ENCODE data around the gene DIP2C.
"Not testable (repeated sequence)": the region's sequence is repeated elsewhere in the genome, so short reads cannot be mapped to it uniquely, and the experiment has no call there.

DIP2C gene

GRCh38 chr10:590721-591120 is 98.7 kb downstream of the DIP2C start:
- no peak for DNase-seq

- no peak for DNase-seq
Observed at GRCh38 chr10:589961-590680, 99.3 kb downstream of the DIP2C start.

GRCh38 chr10:588246-589165 is 101.0 kb downstream of the DIP2C start:
- no peak for DNase-seq

- DNase-seq = no peak
Observed at GRCh38 chr10:586716-587115, 102.8 kb downstream of the DIP2C start.

GRCh38 chr10:586151-586550 is 103.3 kb downstream of the DIP2C start:
- DNase-seq = no peak

- DNase-seq = no peak
Observed at GRCh38 chr10:585502-585901, 104.0 kb downstream of the DIP2C start.

GRCh38 chr10:584497-585290 is 104.8 kb downstream of the DIP2C start:
- not testable (repeated sequence) for DNase-seq

- DNase-seq = no peak
Observed at GRCh38 chr10:583433-583832, 106.0 kb downstream of the DIP2C start.

- DNase-seq = no peak
Observed at GRCh38 chr10:581776-582330, 107.6 kb downstream of the DIP2C start.

- no peak for DNase-seq
Observed at GRCh38 chr10:580778-581177, 108.7 kb downstream of the DIP2C start.

GRCh38 chr10:576130-576465 is 113.4 kb downstream of the DIP2C start:
- DNase-seq = no peak

GRCh38 chr10:575402-576129 is 113.9 kb downstream of the DIP2C start:
- DNase-seq = no peak

GRCh38 chr10:572696-573095 is 116.8 kb downstream of the DIP2C start:
- no peak for DNase-seq

- DNase-seq = no peak
Observed at GRCh38 chr10:571688-572451, 117.6 kb downstream of the DIP2C start.

- DNase-seq = no peak
Observed at GRCh38 chr10:571166-571565, 118.3 kb downstream of the DIP2C start.

- DNase-seq = no peak
Observed at GRCh38 chr10:570628-571163, 118.8 kb downstream of the DIP2C start.

- DNase-seq = no peak
Observed at GRCh38 chr10:569961-570627, 119.4 kb downstream of the DIP2C start.

GRCh38 chr10:568848-569247 is 120.6 kb downstream of the DIP2C start:
- DNase-seq = no peak

- no peak for DNase-seq
Observed at GRCh38 chr10:567869-568268, 121.6 kb downstream of the DIP2C start.

- DNase-seq = no peak
Observed at GRCh38 chr10:566241-566885, 123.1 kb downstream of the DIP2C start.

Measured in activated T-cell treated with anti-CD3 and anti-CD28 coated beads for 4 hours (primary cell).